Gastroesophageal sphincter (tissue), 4 donors: Measurements from ENCODE around the gene SGPP2. TPM values are rescaled to one million over a fixed set of nuclear protein-coding genes. Genes with fewer than 3 reads are reported as not detected.
"Not testable (repeated sequence)": the region's sequence is repeated elsewhere in the genome, so short reads cannot be mapped to it uniquely, and the experiment has no call there.

Experiments
- ATAC-seq: fragments of 150-250 bp; one replicate; pipeline ENCODE4 v1.9.1; 2016; ENCODE audit warnings: mild to moderate bottlenecking, moderate library complexity
- H3K27ac ChIP-seq, 4 donors: fragments of 200-600 bp; sonication (generic) in 3 of 4; 1 replicate in 3 of 4; 2 replicates in 1 of 4; pipeline ENCODE4 v1.5.1; 2016 to 2019
- H3K27me3 ChIP-seq: fragments of 200-600 bp; sonication (generic); one replicate; pipeline ENCODE4 v1.5.1; 2019
- H3K36me3 ChIP-seq, 2 donors: fragments of 200-600 bp; sonication (generic); one replicate each; pipeline ENCODE4 v1.5.1; 2019; ENCODE audit warnings: control low read depth in 1 of 2
- H3K4me1 ChIP-seq, 3 donors: fragments of 200-600 bp; sonication (generic); 1 replicate in 2 of 3; 2 replicates in 1 of 3; pipeline ENCODE4 v1.5.1; 2016 to 2019; ENCODE audit warnings: control low read depth in 2 of 3
- H3K4me3 ChIP-seq, 2 donors: fragments of 200-600 bp; sonication (generic); one replicate each; pipeline ENCODE4 v1.5.1; 2019; ENCODE audit warnings: mild to moderate bottlenecking in 1 of 2, moderate library complexity in 1 of 2
- H3K9me3 ChIP-seq, 3 donors: fragments of 200-600 bp; sonication (generic); one replicate each; pipeline ENCODE4 v1.5.1; 2017 to 2019; ENCODE audit warnings: control low read depth in 2 of 3
- CTCF ChIP-seq, 4 experiments: fragments of 200-600 bp in 2 of 4; fragments of 450-650 bp in 2 of 4; sonication (generic) in 1 of 4; IDR thresholded peaks; one replicate each; pipeline ENCODE4 v1.5.1; 2017 to 2019; ENCODE audit warnings: antibody characterized with exemption in 4 of 4, mild to moderate bottlenecking in 2 of 4, moderate library complexity in 2 of 4
- EP300 ChIP-seq: sonication (generic); formaldehyde crosslinking; IDR thresholded peaks from one replicate; pipeline ENCODE4 v1.6.1; 2017; ENCODE audit warnings: antibody characterized with exemption, mild to moderate bottlenecking
- POLR2A ChIP-seq, 2 donors: fragments of 450-650 bp; IDR thresholded peaks; one replicate each; pipeline ENCODE4 v1.6.1; 2017; ENCODE audit warnings: antibody characterized with exemption in 2 of 2, mild to moderate bottlenecking in 2 of 2, moderate library complexity in 1 of 2
- POLR2AphosphoS5 ChIP-seq: sonication (generic); formaldehyde crosslinking; IDR thresholded peaks from one replicate; pipeline ENCODE4 v1.6.1; 2017; ENCODE audit warnings: antibody characterized with exemption
- WGBS, 2 donors: methylation state at CpG; one replicate each; pipeline ENCODE4 v1.1.5; 2018; ENCODE audit warnings: low coverage in 1 of 2; 5-methylcytosine and 5-hydroxymethylcytosine counted together
- total RNA-seq, 4 donors: library from RNA; depleted of rRNA; stranded (reverse); fragments of >200 nt; gene quantifications; one replicate each; pipeline ENCODE4 v1.1.0, GENCODE V29; 2016

SGPP2 gene
- total RNA-seq, 4 donors from 2014 or later, result 0.89 to 1.8 (median 1.2) TPM; not detected in 1

GRCh38 chr2:222577341-222577740 lies 153.0 kb downstream of the SGPP2 start:
- H3K27ac ChIP-seq, result no peak overlapping the region
- H3K9me3 ChIP-seq, result no peaks in the 10 kb centered on the region
- 60 to 64% methylated on average over 2 to 3 of the region's 3 CpGs for WGBS, 2 donors
- no peak for ATAC-seq
- no peak for TF ChIP-seq EP300
- TF ChIP-seq POLR2A (IDR thresholded peaks at IDR 0.05), result no peak
- no peak for TF ChIP-seq CTCF (IDR thresholded peaks at IDR 0.05)
- TF ChIP-seq POLR2AphosphoS5, result no peak
- no peaks in the 10 kb centered on the region for H3K27me3 ChIP-seq
- H3K4me1 ChIP-seq, result peaks cover 11 to 77% (median 11%) of the 10 kb centered on the region in 3 donors
- peaks cover 0 to 5% of the 10 kb centered on the region in 2 donors for H3K36me3 ChIP-seq
- H3K4me3 ChIP-seq, result no peak overlapping the region

GRCh38 chr2:222582928-222583327 lies 158.6 kb downstream of the SGPP2 start:
- H3K4me1 ChIP-seq, result peaks cover 0 to 23% (median 0%) of the 10 kb centered on the region in 3 donors
- TF ChIP-seq EP300 (no peak), POLR2AphosphoS5 (no peak), POLR2A (IDR thresholded peaks at IDR 0.05) (no peak), CTCF (IDR thresholded peaks at IDR 0.05) (no peak)
- H3K36me3 ChIP-seq, result peaks cover 0 to 18% of the 10 kb centered on the region in 2 donors
- H3K9me3 ChIP-seq, result peaks cover 0 to 7% (median 0%) of the 10 kb centered on the region in 3 donors
- H3K27me3 ChIP-seq, result no peaks in the 10 kb centered on the region
- ATAC-seq, result no peak
- no peak overlapping the region for H3K4me3 ChIP-seq
- no peak overlapping the region for H3K27ac ChIP-seq

GRCh38 chr2:222584589-222584988 lies 160.2 kb downstream of the SGPP2 start:
- H3K27ac ChIP-seq, H3K4me3 ChIP-seq, H3K9me3 ChIP-seq, H3K27me3 ChIP-seq, H3K4me1 ChIP-seq, ATAC-seq: not testable (repeated sequence)
- WGBS, 2 donors, result 100% methylated on average over 5 of the region's 8 CpGs; no CpG with 5 or more reads in 1 of the 2 donors
- peaks cover 0 to 18% of the 10 kb centered on the region in 2 donors for H3K36me3 ChIP-seq

GRCh38 chr2:222591661-222592060 lies 167.3 kb downstream of the SGPP2 start:
- Histone ChIP-seq H3K4me1 (no peaks in the 10 kb centered on the region), H3K27ac (no peak overlapping the region), H3K36me3 (peaks cover 0 to 34% of the 10 kb centered on the region in 2 donors), H3K27me3 (no peaks in the 10 kb centered on the region), H3K4me3 (no peak overlapping the region), H3K9me3 (no peaks in the 10 kb centered on the region)
- no peak for TF ChIP-seq POLR2A (IDR thresholded peaks at IDR 0.05)
- TF ChIP-seq EP300, result no peak
- no peak for TF ChIP-seq POLR2AphosphoS5
- TF ChIP-seq CTCF (IDR thresholded peaks at IDR 0.05), result no peak
- 90 to 100% methylated on average over 1 of the region's 1 CpG for WGBS, 2 donors
- ATAC-seq, result no peak

GRCh38 chr2:222592176-222592575 lies 167.8 kb downstream of the SGPP2 start:
- ATAC-seq, result no peak
- no peak overlapping the region for H3K27ac ChIP-seq
- no peaks in the 10 kb centered on the region for H3K9me3 ChIP-seq
- peaks cover 0 to 38% of the 10 kb centered on the region in 2 donors for H3K36me3 ChIP-seq
- TF ChIP-seq EP300, result no peak
- TF ChIP-seq CTCF (IDR thresholded peaks at IDR 0.05), result no peak
- no peak for TF ChIP-seq POLR2A (IDR thresholded peaks at IDR 0.05)
- no peak for TF ChIP-seq POLR2AphosphoS5
- H3K4me1 ChIP-seq, result no peaks in the 10 kb centered on the region
- WGBS, 2 donors, result 59% methylated on average over 2 of the region's 2 CpGs; no CpG with 5 or more reads in 1 of the 2 donors
- H3K4me3 ChIP-seq, result no peak overlapping the region
- no peaks in the 10 kb centered on the region for H3K27me3 ChIP-seq
